GM19025 (cell line): ENCODE data around the gene RAB42.
A peak's percentile ranks its signal among the peaks of the same experiment; 100 is the strongest.
"Not testable (repeated sequence)": the region's sequence is repeated elsewhere in the genome, so short reads cannot be mapped to it uniquely, and the experiment has no call there.

Experiments used
- ATAC-seq: cut with Tn5 transposase; IDR thresholded peaks from one replicate; pipeline ENCODE4 v1.9.1; 2021; ENCODE audit warnings: mild to moderate bottlenecking, low read depth, moderate library complexity; ENCODE audit not compliant: unreplicated experiment

The RAB42 gene

DNA sequence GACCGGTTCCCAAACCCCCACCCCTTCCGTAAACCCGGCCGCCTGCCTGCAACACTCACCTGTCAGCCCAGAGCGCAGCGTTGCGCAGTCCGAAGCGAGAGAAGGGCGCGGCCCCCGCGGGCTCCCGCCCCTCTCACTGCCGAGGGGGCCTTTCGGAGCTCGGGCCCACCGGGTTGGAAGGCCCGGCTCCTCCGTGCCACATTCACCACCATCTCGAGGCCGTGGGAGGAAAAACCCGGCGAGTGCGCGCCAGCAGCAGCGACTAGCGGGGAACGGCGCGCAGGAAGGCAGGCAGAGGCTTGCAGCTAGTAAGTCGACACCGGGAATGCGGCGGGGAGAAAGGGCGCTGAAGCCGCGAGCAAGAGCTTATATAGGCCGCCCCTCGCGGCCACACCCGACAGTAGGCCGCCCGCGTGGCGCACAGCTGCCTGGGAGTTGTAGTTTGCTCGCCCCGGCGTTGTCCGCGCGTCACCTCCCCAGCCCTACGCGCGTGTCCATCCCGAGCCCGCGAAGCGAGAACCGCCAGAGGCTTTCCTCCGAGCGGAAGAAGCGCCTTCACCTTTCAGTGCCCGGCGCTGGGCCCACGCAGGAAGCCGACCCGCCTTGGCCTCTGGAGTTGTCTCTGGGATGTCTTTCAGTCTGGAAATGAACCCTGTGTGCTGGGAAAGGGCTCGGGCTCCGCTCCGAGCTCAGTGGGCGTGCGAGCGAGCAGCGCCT is 10.4 kb upstream of the RAB42 start:
- ATAC-seq: peak; percentile 80

DNA sequence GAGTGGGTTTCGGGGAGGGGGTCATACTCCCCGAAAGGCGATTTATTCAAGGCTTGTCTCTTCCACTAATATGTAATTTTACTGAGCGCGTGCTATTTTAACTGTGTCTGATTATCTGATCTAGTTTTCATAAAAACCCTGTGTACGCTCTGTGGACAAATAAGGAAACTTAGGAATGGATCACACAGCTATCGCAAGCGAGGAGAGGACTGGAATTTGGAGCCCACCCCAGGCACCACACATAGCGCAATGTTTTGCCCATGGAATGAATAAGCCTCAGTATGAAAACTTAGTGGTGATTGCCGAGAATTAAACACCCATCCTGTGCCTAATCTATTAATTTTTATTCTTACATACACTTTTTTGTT is 9.8 kb upstream of the RAB42 start:
- ATAC-seq: no peak

DNA sequence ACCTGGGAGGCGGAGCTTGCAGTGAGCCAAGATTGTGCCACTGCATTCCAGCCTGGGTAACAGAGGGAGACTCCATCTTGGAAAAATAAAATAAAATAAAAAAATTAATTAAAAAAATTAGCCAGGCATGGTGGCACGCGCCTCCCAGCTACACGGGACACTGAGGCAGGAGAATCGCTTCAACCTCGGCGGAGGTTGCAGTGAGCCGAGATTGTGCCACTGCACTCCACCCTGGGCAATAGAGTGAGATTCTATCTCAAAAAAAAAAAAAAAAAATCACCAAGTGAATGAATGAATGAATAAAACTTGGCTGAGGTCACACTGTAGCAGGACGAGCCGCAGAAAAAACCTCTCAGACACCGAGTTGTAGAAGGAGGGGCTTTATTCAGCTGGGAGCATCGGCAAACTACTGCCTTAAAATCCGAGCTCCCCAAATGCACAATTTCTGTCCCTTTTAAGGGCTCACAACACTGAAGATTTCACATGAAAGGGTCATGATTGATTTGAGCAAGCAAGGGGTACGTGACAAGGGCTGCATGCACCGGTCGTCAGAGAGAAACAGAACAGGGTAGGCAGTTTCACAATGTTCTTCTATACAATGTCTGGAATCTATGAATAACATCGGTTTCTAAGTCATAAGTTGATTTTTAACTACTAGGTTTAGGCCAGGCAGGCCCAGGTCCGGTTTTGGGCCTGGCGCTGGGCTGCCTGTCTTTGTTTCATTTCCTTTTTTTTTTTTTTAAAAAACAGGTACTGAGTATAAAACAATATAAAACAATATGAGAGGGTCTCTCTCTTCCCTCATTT is 5.3 kb upstream of the RAB42 start:
- not testable (repeated sequence) for ATAC-seq

DNA sequence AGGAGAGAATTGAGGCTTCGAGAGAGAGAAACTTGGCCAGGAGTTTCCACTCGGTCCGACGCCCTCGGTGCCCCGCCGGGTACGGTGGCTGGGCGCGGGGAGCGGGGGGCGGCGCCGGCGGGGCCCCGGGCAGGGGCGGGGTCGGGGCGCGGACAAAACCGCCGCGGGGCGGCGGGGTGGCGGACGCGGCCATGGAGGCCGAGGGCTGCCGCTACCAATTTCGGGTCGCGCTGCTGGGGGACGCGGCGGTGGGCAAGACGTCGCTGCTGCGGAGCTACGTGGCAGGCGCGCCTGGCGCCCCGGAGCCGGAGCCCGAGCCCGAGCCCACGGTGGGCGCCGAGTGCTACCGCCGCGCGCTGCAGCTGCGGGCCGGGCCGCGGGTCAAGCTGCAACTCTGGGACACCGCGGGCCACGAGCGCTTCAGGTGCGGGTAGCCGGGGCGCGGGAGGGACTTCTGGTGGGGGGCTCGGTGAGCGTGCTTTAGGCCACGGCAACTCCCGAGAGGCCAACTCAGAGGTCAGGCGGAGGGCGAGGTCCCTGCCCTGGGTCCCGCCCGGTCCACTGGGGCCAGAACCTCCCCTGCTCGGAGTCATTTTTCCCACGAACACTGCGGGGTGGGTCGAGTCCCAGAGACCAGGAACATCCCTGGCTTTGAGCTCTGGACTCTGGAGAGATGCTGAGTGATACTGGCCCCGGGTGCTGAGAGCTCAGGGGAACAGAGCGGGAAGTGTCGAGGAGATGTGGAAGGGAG is 431 bp downstream of the RAB42 start:
- ATAC-seq: no peak

DNA sequence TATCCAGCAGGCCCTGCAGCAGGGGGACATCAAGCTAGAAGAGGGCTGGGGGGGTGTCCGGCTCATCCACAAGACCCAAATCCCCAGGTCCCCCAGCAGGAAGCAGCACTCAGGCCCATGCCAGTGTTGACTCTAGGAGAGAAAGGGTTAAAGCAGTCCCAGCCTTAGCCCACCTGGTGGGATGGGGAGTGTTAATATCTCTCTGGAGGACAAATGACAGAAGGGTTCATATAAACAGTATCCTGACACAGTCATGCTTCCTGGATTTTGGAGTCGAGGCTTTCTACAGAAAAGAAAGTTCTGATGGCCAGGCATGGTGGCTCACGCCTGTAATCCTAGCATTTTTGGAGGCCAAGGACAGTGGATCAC is 1.9 kb downstream of the RAB42 start:
- ATAC-seq: not testable (repeated sequence)

DNA sequence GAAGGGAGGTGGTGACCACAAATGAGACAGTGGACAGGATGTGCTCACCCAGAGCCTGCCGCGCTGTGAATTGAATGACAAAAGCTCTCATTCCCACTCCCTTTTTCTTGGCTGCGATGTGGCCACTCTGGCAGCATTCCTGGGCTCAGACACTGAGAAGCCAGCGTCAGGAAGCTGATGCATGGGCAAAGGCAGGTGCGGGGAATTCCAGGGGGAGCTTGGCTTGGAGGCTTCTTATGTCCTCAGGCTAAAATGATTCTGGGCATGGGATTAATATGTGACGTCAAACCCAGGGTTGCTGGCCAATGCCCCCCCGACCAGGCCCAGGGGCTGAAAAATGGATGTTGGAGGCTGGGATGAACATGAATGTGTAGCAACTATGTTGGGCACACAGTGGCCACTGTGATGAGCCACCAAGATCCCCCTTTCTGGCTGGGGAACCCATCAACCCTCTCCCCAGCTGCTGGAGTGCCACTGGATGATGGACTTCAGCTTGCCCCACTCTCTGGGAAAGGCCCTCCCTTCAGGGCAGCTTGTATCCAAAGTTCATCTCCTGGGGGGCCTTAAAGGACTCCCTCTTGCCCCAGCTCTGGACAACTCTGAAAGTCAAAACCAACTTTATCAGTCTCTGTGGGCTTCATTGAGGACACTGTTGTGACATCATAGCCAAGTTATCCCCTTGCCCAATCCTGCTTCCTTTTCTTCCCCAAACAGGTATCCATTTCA is 2.8 kb downstream of the RAB42 start:
- ATAC-seq: not testable (repeated sequence)

DNA sequence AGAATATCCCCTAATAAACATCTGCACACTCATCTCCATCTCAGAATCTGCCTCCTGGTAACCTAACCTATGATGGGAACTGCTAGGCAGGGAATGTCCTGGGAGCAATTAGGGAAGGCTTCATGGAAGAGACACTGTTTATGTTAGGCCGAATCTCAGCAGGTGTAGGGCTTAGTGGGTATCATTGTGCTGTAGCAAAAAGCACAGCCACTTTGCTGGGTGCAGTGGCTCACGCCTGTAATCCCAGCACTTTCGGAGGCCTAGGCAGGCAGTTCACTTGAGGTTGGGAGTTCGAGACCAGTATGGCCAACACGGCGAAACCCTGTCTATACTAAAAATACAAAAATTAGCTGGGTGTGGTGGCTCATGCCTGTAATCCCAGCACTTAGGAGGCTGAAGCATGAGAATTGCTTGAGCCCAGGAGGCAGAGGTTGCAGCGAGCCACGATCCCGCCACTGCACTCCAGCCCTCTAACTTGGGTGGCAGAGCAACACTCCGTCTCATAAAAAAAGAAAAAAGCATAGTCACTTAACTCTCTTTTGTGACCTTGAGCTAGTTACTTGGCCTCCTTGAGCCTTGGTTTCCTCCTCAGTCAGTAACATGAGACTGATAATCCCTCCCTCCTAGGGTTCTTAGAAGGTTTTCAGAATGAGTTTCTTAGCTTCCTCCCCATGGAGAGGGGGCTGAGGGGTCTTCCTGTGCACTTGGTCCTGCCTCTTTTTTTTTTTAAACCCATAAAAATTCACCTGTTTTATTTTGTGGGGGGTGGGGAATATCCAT is 3.5 kb downstream of the RAB42 start:
- no peak for ATAC-seq

DNA sequence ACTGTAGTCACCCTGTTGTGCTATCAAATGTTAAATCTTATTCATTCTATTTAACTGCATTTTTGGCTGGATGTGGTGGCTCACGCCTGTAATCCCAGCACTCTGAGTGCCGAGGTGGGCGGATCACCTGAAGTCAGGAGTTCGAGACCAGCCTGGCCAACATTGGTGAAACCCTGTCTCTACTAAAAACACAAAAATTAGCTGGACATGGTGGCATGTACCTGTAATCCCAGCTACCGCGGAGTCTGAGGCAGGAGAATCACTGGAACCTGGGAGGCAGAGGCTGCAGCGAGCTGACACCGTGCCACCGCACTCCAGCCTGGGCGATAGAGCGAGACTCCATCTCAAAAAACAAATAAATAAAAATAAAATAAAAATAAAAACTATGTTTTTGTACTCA is 4.2 kb downstream of the RAB42 start:
- ATAC-seq: not testable (repeated sequence)

DNA sequence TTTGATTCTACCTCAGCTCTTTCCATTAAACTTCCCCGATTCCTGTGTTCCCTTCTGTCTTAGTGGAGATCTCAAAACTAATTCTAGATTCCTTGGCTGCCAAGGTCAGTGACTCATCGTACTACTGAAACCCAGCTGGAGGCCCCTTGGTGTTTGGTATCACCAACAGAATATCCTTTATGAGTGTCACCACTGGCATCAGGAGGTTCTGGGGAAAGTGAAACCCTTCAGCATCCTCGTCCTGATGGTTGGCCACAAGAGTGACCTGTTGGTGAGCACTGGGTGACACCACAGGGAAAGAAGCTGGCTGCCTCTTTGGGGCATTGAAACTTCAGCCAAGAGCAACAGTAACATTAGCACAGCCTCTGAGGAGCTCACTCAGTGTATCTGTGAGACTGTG is 9.6 kb downstream of the RAB42 start:
- ATAC-seq: no peak

DNA sequence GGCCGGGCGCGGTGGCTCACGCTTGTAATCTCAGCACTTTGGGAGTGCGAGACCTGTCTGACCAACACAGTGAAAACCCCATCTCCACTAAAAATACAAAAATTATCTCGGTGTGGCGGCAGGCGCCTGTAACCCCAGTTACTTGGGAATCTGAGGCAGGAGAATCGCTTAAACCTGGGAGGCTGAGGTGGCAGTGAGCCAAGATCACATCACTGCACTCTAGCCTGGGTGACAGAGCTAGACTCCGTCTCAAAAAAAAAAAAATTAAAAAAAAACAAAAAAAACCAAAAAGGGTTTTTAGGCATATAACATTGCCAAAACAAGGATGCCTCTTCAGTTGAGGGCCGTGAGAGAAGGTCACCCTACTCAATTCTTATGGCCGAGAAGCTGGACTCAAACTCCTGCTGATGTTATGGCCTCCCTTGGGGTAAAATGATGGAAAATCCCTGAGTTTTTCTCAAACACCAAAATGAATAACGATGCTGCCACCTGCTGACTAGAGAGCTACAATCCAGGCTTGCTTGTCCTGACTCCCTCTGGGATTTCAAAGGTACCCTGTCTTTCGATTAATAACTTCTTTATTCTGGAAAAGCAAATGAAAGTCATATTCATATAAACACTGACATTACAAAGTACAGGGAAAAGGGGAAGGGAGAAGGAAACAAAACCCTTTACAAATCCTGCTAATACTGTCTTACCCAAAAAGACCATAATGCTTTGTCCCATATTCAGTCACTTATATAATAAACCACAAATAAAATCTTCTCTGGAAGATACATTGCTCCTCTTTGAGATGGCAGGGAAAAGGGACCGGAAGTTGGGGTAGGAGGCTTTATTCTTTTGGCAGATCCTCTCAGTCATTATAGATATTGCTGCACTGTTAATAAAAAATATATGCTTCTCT is 10.7 kb downstream of the RAB42 start:
- no peak for ATAC-seq

DNA sequence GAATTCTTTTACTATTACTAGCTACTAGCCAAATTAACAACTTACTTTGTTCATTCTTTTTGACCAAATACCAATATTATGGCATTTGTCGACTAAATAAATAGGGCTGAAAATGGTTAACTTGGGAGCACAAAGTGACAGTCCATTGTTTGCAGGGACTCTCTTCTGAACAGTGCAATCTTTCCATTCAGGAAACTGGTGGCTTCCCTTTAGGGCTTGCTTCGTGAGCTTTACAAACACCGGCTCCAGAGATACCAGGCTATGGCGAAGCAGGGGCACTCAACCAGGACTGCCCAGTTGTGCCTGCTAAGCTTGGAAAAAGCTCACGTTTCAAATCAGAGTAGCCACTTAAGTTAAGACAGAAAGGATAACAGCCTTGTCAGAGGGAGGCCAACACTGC is 12.3 kb downstream of the RAB42 start:
- ATAC-seq: no peak

DNA sequence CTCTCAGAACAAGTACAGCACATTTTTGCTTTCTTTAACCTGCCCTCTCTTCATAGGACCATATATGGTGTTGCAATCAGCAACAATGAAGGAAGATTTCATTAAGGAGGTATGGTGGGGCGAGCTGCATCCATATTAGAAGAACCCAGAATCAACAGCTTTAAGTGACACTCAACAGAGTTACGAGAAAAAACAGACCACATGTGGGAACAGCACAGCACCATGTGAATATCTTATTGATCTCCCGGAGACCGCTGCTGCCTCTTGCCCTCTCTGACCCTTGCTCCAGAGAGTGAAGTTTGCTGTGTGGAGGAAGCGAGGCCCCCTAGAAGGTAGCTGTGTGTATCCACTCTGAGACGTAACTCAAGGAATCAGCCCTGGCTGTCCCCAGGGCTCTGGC is 12.9 kb downstream of the RAB42 start:
- ATAC-seq: no peak

DNA sequence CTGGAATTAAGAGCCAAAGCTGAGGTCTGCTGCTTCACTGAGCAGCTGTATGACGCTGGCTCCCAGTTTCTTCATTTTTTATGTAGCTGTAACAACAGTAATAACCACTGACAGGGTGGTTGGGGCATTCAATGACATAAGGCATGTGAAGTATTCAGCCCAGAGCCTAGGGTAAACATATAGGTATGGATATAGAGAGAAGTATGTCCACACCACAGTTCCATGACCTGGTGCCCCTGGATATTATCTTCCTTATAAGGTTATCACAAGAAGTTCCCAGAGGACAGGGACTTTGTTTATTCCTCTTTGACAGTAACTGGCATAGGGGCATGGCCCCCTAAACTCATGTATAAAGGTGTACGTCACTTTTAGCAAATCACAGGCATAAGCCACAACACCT is 14.7 kb downstream of the RAB42 start:
- no peak for ATAC-seq

DNA sequence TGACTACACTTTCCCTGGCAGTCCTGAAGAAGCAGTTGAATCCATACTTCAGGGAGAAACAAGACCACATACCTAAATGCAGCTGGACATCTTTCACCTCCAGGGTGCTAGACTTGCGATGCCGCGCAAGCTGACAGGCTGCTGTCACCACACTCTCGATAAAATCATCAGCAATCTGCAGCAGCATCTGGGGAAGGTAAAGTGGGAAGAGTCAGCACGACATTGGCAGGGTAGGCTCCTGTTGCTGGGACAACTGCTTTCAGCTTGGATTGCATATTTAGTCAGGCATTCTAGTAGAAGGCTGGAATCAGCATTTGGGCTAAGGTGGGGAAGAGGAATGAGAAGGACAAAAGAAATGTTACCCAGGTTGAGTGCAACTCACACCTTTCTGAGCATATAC is 21.1 kb downstream of the RAB42 start:
- ATAC-seq: no peak

DNA sequence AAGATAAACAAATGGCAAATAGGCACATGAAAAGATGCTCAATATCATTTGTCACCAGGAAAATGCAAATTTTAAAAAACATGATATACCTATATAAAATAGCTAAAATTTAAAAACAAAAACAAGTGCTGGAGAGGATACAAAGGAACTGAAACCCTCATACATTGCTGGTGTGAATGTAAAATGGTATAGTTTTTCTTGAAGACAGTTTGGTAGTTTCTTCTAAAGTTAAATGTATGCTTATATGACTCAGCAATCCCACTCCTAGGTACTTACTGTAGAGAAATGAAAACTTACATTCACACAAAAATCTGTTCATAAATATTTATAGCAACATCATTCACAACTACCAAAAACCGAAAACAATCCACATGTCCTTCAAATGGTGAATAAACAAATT is 39.6 kb downstream of the RAB42 start:
- no peak for ATAC-seq

DNA sequence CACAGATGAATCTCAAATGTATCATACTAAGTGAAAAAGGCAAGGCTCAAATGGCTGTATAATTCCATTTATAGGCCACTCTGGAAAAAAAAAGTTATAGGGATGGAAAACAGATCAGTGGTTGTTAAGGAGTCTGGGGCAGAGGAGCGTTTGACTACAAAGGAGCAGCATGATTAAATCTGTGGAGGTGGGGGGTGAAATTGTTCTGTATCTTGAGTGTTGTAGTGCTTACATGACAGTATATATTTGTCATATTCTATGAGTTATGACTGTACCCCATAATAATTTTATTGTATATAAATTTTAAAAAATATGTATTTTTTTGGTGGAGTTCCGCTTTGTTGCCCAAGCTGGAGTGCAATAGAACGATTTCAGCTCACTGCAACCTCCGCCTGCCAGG is 40.5 kb downstream of the RAB42 start:
- no peak for ATAC-seq

DNA sequence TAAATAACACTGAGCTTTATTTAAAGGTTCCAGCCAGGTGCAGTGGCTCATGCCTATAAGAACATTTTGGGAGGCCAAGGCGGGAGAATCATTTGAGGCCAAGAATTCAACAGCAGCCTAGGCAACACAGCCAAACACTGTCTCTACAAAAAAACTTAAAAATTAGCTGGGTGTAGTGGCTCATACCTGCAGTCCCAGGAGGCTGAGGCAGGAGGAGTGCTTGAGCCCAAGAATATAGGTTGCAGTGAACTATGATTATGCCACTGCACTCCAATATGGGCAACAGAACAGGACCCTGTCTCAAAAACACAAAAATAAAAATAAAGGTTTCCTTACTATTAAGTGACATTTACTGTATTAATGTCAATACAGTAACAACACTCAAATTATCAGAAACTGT is 48.7 kb downstream of the RAB42 start:
- ATAC-seq: no peak

DNA sequence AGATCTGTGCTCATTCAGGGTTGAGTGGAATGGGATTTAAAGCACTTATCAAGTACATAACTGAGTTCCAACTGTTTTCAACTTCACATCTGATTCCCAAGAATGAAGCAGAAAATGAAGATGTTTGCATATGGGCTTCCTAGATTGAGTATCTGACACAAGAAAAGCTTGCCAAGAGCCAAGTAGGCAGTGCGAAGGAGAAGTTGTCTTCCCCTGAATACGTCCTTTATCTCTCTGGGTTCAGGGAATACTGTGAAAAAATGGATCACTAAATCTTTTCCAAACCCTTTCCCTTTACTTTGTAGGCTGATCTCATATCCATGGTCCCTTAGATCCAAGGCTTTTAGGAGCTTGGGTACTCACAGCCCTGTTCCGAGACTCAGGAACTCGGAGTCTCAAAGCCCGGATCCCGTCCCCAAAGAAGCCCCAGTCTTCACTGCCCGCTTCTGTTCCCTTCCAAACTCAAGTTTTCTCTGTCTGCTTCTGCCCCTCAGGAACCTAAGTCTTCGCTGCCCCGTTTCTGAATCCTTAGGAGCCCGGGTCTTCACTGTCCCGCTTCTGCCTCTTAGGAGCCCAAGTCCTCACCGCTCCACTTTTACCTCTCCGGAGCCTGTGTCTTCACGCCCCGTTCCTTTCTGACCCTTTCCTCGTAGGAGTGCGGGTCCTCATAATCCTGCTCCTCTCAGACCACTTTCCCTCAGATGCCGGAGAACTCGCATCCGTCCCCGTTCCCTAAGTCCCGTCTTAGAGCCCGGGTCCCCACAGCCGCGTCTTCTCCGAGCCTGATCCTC is 50.2 kb downstream of the RAB42 start:
- ATAC-seq: peak; percentile 10
